GM18870 (cell line): Measurements from ENCODE around the gene MADD.

ENCODE experiments used
- ATAC-seq: cut with Tn5 transposase; IDR thresholded peaks from one replicate; pipeline ENCODE4 v1.9.1; 2021; ENCODE audit warnings: moderate library complexity; ENCODE audit not compliant: unreplicated experiment

Gene MADD

DNA sequence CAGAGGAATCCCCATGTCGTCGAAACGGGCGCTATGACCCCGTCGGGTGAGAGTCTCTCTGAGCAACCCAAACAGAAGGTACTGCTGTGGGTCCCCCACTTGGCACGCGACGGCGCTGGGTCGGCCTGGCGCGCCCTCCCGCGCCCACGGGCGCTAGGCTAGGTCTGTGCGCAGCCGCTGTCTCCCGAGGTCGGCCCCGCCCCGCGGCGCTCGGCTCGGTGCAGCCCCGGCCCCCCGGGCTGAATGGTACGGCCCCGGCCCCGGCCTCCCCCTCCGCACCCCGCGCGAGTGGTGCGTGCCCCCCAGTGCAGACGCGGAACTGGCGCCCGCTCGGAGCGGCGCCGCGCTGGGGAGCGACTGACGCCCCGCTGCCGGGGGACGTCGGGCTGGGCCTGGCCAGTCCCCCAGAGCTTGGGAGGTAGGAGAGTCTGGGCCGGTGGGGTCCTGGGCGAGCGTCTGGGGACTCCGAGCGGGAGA, at the start of gene MADD:
MADD (plus strand) TSS at position 305 of the 477 bp plus-strand sequence.
- peak; percentile 35 for ATAC-seq

GRCh38 chr11:47220401-47220821, 49.5 kb upstream of the MADD start:
- no peak for ATAC-seq

DNA sequence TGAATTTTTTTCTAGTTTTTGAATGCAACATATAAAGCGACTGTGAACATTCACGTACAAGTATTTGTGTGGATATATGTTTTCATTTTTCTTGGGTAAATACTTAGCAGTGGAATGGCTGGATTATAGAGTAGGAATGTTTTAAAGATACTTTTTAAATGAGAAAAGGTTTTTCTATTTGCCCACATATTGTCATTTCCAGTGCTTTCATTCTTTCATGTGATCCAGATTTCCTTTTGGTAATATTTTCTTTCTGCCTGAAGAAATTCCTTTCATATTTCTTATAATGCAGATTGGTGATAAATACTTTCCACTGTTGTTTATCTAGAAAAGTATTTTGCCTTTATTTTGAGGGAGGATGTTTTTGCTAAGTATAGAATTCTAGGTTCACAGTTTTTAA, 47.2 kb upstream of the MADD start:
- ATAC-seq = no peak

GRCh38 chr11:47225552-47226400, 44.2 kb upstream of the MADD start:
- peak; percentile 73 for ATAC-seq

DNA sequence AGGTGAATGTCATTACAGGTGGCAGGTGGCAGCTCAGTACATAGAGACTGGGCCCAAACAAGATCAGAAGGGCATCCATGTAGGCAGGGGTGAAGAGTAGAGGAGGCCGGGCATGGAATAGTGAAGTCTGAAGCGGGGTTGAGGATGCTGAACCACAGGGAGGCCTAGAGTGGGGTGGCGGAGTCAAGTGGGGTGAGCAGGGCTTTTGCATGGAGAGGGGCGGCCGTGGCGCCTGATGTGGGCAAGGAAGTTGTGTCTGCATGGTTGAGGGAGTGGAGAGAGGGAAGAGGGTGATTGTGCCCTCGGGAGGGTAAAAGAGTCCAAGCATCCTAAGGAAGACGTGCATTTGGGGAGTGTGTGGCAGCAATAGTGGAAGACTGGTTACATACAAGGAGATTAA, 40.8 kb upstream of the MADD start:
- no peak for ATAC-seq

DNA sequence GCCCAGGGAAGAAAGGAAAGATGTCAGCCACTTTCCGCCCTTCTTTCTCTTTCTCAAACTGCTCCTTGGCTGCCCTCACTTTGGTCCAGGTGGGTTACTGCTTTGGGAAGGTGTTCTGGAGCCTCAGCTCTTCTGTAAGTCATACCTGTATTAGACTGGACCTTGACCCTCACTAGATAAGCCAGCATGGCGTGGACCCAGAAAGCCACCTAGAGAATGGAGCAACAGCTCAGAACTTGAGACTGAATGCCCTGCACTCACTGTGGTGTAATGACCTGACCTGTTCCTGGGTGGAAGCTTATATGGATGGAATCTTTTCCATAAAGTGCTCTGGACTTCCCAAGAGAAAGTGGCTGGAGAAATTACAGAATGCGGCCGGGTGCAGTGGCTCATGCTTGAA, 36.9 kb upstream of the MADD start:
- no peak for ATAC-seq

- ATAC-seq = no peak
Observed at GRCh38 chr11:47233989-47234668, 35.8 kb upstream of the MADD start.

GRCh38 chr11:47234669-47235100, 35.2 kb upstream of the MADD start:
- ATAC-seq = no peak

DNA sequence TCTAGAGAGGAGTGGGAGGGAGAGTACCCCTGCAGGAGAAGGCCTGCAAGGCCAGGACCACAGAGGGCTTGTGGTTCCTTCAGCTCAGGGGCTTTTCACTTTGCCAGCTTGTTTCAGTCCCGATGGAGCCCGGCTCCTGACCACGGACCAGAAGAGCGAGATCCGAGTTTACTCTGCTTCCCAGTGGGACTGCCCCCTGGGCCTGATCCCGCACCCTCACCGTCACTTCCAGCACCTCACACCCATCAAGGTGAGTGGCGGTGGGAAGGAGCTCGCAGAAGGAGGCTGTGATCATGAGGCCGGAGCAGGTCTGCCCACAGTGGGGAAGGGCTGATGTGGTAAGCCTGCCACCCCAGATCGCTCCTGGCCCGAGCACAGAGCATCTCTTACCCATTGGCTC, 34.8 kb upstream of the MADD start:
- ATAC-seq = no peak

DNA sequence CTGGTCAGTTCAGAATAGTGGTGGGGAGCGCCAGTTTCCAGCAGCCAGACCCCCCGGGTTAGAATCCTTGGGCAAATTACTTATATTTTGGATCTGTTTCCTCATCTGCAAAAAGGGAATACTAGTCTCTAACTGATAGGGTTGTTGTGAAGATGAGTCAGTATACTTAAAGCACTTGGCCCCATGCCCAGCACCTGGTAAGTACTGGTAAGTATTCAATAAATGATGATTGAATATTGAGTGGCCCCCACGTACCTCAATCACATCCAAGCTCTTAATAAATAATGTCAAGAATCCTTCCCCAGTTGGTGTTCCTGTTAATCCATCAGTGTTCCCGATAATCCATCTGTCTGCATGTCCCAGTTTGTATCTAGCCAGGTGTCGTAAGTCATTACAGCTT, 33.5 kb upstream of the MADD start:
- no peak for ATAC-seq

DNA sequence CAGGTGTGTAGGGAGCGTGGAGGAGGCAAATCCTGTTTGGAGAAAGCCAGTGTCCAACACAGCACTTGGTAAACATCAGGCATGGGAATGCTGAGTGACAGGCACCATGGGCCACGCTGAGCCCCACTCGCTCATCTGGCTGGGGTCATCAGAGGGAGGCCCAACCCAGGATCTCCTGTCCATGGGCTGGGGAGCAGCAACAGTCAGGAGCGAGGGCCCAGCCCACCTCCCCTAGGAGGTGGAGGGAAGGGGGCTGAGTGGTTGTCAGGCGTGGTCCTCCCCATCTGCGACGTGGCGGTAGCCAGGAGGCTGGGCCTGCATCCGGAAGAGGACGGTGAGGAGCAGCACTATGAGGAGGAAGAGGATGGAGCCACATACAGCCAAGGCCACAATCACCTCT, 30.1 kb upstream of the MADD start:
- no peak for ATAC-seq

DNA sequence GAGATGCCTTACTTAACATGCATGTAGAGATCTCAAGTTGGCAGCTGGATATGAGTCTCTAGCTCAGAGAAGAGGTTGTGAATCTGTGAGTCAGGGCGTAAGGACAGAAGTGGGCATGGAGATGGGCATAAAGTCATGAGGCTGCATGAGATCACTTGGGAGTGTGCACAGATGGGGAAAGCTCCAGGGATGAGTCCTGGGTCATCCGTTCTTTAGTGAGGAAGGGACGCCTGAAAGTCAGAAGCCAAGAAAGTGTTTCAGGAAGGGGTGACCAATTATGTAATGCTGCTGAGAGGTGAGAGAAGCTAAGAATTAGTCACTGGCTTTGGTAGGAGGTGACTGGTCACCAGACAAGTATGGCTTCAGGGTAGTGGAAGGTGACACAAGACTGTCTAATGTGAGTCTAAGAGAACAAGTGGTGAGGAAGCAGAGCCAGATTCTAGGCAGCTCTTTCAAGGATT, 28.1 kb upstream of the MADD start:
- no peak for ATAC-seq

- no peak for ATAC-seq
Observed at GRCh38 chr11:47242596-47243192, 27.2 kb upstream of the MADD start.

GRCh38 chr11:47243454-47243853, 26.5 kb upstream of the MADD start:
- no peak for ATAC-seq

GRCh38 chr11:47244448-47245350, 25.2 kb upstream of the MADD start:
- no peak for ATAC-seq

GRCh38 chr11:47245611-47246357, 24.1 kb upstream of the MADD start:
- no peak for ATAC-seq

DNA sequence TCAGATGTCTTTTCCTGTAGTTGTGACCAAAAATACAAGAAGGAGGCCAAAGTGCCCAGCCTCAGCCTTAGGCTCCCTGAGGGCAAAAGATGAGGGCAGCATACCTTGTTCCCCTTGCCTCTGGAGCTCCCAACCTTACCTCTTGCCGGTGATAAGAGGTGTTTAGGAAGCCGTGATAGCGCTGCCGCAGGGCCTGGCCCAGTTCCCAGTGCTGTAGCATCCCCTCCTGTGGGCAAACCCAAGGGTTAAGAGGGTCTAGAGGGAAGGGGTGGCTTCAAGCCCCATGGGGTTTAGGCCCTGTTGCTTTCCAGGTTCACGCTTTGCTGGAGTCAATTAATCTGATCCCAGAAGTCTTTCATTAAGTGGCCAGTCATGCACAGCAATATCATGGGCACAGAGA, 22.4 kb upstream of the MADD start:
- no peak for ATAC-seq

- ATAC-seq = peak; percentile 24
Observed at GRCh38 chr11:47248304-47248663, 21.6 kb upstream of the MADD start.

DNA sequence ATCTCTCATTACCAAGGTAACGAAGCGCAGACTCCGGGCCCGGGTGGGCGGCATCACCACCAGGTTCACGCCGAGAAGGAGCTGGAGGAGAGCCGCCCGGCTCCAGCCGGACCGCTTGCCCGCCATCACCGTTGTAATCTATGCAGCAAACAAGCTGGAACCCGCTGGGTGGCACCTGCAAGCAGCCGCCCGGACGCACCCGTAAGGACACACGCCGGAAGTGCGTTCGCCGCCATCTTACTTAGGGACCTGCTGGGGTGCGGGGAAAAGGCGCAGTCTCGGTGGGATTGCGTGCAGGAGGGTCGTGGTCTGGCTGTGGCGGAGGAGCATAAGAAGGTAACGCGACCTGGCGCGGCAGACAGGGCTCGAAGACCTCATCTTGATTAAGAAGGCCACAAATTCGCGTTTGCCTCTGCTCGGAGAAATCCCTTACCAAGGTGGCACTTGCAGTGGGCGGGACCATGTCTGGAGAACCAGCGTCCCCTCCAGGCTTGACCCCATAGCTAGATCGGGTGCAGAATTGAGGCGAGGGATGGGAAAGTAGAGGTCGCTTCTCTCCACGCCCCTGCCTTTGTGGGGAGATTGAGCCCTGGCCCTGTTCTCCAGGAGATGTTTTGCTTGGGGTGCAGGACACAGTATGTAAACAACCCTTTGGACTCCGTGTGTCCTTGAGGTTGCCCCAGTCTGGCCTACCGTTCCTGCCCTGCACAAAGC, 21.1 kb upstream of the MADD start, which contains the start of gene ACP2:
ACP2 (minus strand) TSS at position 151 of the 714 bp plus-strand sequence; CDS start at position 126, 25 bp downstream.
- ATAC-seq = peak; percentile 88
